DMS79 treated with DMSO at 0.1 percent for 48 hours (cell line): ENCODE measurements around the gene HRAS.
A peak's percentile ranks its signal among the peaks of the same experiment; 100 is the strongest.
"Not testable (repeated sequence)": the region's sequence is repeated elsewhere in the genome, so short reads cannot be mapped to it uniquely, and the experiment has no call there.

Source experiments
- DNase-seq: peaks from one replicate; lab custom pipeline; 2025; lab: John Stamatoyannopoulos, UW

HRAS gene

GRCh38 chr11:535519-536454 is at the start of gene HRAS:
Gene HRAS, minus strand, starts transcription at chr11:535576.
- peak; percentile 52 for DNase-seq

- DNase-seq: no peak
These were observed 48.9 kb upstream of the HRAS start for GRCh38 chr11:584287-584686.

GRCh38 chr11:581752-582151 is 46.4 kb upstream of the HRAS start:
- no peak for DNase-seq

GRCh38 chr11:581342-581741 is 46.0 kb upstream of the HRAS start:
- no peak for DNase-seq

- no peak for DNase-seq
These were observed 44.6 kb upstream of the HRAS start for GRCh38 chr11:579830-580601.

GRCh38 chr11:578276-579035 is 43.1 kb upstream of the HRAS start:
- no peak for DNase-seq

GRCh38 chr11:577611-577894 is 42.2 kb upstream of the HRAS start:
- DNase-seq: no peak

GRCh38 chr11:576811-577610 is 41.6 kb upstream of the HRAS start:
- DNase-seq: no peak

GRCh38 chr11:575996-576768 is 40.8 kb upstream of the HRAS start, which contains the start of gene PHRF1:
Gene PHRF1, plus strand, starts transcription at chr11:576470. Its CDS starts 5,043 bp downstream, at chr11:581513.
- peak; percentile 84 for DNase-seq

GRCh38 chr11:575313-575995 is 40.1 kb upstream of the HRAS start:
- DNase-seq: no peak

GRCh38 chr11:574632-575312 is 39.4 kb upstream of the HRAS start:
- no peak for DNase-seq

- DNase-seq: not testable (repeated sequence)
These were observed 38.7 kb upstream of the HRAS start for GRCh38 chr11:574031-574570.

GRCh38 chr11:573146-573759 is 37.9 kb upstream of the HRAS start:
- no peak for DNase-seq

GRCh38 chr11:571802-572185 is 36.4 kb upstream of the HRAS start:
- DNase-seq: no peak

GRCh38 chr11:569158-569885 is 33.9 kb upstream of the HRAS start:
- DNase-seq: no peak

GRCh38 chr11:568306-569157 is 33.2 kb upstream of the HRAS start:
- DNase-seq: peak; percentile 71

GRCh38 chr11:567629-568292 is 32.4 kb upstream of the HRAS start:
- no peak for DNase-seq
